Retinal pigment epithelial cell (primary cell): ENCODE data around the gene CD4.

ENCODE experiments used
- DNase-seq: peaks from one replicate; pipeline ENCODE4 v3.0.0-alpha.2; 2010; ENCODE audit warnings: low read depth
- H3K4me3 ChIP-seq: 2 replicates; pipeline ENCODE4 v1.5.1; 2011; ENCODE audit warnings: mild to moderate bottlenecking, low read length, control low read depth, moderate library complexity
- CTCF ChIP-seq: conservative IDR thresholded peaks from 2 replicates; pipeline ENCODE4 v1.5.1; 2011; ENCODE audit warnings: low read depth, low read length, control low read depth, inconsistent platforms

The CD4 gene

GRCh38 chr12:6770600-6770999, 18.7 kb upstream of the CD4 start:
- no peak overlapping the region for H3K4me3 ChIP-seq
- DNase-seq: no peak
- TF ChIP-seq CTCF: no peak

- DNase-seq: no peak
- H3K4me3 ChIP-seq: no peak overlapping the region
- TF ChIP-seq CTCF: no peak
Observed at GRCh38 chr12:6771091-6771495, 18.2 kb upstream of the CD4 start.

DNA sequence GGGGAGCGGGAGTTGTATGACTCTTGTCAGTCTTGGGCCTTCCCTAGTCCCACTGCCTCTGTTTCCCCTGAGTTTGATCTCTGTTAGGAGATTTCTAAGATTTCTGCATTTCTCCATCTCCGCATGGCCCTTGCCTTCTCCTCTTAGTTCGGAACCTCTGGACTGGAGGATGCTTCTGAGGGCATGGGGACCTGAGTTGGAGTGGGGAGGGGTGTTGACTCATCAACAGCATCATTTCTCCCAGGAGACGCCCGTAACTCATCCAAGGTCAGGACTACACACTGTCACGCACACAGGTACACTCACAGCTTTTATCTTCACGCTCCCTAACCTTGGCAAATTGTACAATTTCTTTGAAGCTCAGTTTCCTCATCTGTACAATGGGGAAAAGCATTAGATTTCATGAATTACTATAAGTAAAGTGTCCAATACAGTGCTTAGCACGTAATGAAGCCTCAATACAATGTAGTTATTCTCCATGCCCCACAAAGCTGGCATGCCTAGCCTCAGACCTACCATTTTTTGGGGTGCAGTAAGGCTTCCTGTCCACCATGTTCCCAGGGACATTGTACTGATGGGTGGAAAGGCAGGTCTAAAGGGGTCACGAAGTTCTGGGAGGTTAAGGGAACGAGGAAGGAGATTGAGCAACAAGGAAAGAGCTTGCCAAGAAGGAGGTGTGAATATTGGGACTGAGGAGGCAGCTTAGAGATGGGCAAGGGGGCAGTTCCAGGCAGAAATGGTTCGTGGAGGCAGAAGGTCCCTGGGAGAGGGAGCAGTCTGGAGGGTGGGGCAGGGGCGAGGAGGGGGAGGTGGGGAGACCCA, 17.6 kb upstream of the CD4 start:
- no peak for DNase-seq
- H3K4me3 ChIP-seq: no peak overlapping the region
- TF ChIP-seq CTCF: no peak

DNA sequence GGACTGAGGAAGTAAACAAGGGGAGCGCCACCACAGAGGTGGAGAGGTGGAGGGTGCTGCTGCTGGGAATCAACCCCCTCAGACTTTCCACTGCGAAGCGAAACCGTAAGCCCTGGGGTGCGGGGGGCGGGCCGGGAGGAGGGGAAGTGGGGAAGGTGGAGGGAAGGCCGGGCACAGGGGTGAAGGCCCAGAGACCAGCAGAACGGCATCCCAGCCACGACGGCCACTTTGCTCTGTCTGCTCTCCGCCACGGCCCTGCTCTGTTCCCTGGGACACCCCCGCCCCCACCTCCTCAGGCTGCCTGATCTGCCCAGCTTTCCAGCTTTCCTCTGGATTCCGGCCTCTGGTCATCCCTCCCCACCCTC, 17.0 kb upstream of the CD4 start, which contains the start of gene LAG3:
Gene LAG3, plus strand, starts transcription at position 190 of the 365 bp plus-strand sequence. CDS start 333 bp downstream, outside the sequence.
- no peak for TF ChIP-seq CTCF
- DNase-seq: no peak
- H3K4me3 ChIP-seq: no peak within 1 kb of the TSS

- no peak for TF ChIP-seq CTCF
- H3K4me3 ChIP-seq: no peak overlapping the region
- no peak for DNase-seq
Observed at GRCh38 chr12:6772726-6773589, 16.4 kb upstream of the CD4 start.

DNA sequence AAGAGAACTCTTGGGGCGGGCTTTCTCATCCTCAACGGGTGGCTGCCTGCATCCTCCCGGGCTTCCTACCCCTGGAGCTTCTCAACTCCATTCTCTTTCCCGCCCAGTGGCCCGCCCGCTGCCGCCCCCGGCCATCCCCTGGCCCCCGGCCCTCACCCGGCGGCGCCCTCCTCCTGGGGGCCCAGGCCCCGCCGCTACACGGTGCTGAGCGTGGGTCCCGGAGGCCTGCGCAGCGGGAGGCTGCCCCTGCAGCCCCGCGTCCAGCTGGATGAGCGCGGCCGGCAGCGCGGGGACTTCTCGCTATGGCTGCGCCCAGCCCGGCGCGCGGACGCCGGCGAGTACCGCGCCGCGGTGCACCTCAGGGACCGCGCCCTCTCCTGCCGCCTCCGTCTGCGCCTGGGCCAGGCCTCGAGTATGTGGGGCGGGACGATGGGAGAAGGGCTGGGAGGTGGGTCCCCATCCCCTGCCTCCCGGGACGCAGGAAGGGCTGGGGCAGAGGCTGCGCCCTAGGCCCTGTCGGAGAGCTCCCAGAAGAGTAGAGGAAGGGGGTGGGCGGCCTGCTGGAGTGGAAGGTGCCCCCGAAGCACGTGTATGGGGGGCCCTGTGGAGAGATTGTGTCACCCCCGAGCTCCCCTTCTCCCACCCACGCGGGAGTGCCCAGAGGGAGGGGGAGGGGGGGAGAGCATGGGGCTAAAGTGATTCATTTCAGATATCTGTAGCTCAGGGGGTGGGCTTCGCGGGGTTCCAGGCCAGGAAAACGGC, 15.6 kb upstream of the CD4 start:
- no peak for DNase-seq
- TF ChIP-seq CTCF: no peak
- H3K4me3 ChIP-seq: no peak overlapping the region
